Bronchial epithelial cell (primary cell): ENCODE measurements around the gene AKAP10. TPM values are rescaled to one million over a fixed set of nuclear protein-coding genes. Genes with fewer than 3 reads are reported as not detected.
A peak's percentile ranks its signal among the peaks of the same experiment; 100 is the strongest.

ENCODE experiments used
- DNase-seq: peaks from one replicate; pipeline ENCODE4 v3.0.0-alpha.2; 2010; ENCODE audit warnings: low read depth
- FAIRE-seq: peaks from 2 replicates; lab custom pipeline; 2011; peaks lifted over from hg19 to GRCh38; lab: Jason Lieb, UNC
- H3K27me3 ChIP-seq: 2 replicates; pipeline ENCODE4 v1.5.1; 2011; ENCODE audit warnings: low read length; ENCODE audit not compliant: control insufficient read depth, insufficient read depth
- H3K36me3 ChIP-seq: 2 replicates; pipeline ENCODE4 v1.5.1; 2011; ENCODE audit warnings: low read length; ENCODE audit not compliant: control insufficient read depth, insufficient read depth
- H3K4me3 ChIP-seq: 2 replicates; pipeline ENCODE4 v1.5.1; 2011; ENCODE audit warnings: mild to moderate bottlenecking, low read depth, low read length, control low read depth
- total RNA-seq: library from RNA; depleted of rRNA; stranded (reverse); fragments of >200 nt; gene quantifications from 2 replicates; pipeline ENCODE4 v1.2.1, GENCODE V29; 2014
- TF ChIP-seq, protein P1 (sequence below): IDR thresholded peaks from 2 replicates; pipeline ENCODE4 v1.5.1; 2011; ENCODE audit warnings: mild to moderate bottlenecking, moderate library complexity, low read length, control low read depth, inconsistent platforms; ENCODE audit not compliant: insufficient read depth, severe bottlenecking

The AKAP10 gene
- total RNA-seq, 1 donor from 2014 or later = 17.9 TPM

DNA sequence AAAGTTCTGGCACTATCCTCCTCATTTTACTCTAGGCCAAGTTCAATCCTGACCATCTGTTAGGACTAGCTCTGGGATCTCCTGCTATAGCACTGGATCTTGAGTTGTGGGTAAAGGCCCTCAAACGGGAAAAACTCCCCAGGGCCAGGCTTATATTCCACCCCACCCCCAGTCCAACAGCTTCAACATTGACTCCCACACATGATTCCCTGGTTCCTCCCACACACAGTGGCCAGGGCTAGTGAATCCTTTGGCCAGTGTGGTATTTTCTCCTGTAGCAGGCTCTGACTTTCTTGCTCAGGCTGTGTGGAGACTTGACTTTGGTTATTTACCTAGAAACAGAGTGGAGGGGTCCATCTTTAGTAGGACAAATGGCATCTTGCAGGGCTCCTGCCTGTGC, 10.3 kb upstream of the AKAP10 start:
- H3K36me3 ChIP-seq = no peaks in the 10 kb centered on the region
- DNase-seq = no peak

DNA sequence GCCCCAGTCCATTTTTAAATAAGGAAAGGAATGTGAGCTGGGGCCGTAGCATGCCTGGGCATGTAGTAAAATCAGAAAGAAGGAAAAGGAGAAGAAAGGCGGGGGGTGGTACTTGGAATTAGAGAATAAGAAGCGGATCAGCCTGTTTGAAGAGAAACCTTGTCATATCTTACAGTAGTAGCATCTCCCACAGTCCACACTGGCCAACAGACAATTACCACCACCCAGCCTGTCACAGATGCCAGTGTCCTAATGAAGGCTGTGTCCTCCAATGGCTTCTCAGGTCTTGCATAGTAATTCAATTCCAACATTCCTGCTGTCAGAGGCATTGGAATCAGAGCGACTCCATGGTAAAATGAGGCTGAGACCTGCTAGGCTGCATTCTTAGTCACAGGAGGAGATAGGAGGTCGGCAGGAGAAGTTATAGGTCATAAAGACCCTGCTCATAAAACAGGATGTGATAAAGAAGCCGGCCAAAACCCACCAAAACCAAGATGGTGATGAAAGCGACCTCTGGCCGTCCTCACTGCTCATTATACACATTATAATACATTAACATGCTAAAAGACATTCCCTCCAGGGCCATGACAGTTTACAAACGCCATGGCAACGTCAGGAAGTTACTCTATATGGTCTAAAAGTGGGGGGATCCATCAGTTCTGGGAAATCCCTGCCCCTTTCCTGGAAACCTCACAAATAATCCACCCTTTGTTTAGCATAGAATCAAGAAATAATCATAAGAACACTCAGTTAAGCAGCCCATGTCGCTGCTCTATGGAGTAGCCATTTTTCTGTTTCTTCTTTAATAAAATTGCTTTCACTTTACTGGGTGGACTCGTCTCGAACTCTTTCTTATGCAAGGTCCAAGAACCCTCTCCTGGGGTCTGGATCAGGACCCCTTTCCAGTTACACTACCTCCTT, 9.6 kb upstream of the AKAP10 start:
- peak; percentile 28 for FAIRE-seq

More for the DNA sequence above, 10.3 kb upstream of the AKAP10 start:
- TF ChIP-seq, protein P1, sequence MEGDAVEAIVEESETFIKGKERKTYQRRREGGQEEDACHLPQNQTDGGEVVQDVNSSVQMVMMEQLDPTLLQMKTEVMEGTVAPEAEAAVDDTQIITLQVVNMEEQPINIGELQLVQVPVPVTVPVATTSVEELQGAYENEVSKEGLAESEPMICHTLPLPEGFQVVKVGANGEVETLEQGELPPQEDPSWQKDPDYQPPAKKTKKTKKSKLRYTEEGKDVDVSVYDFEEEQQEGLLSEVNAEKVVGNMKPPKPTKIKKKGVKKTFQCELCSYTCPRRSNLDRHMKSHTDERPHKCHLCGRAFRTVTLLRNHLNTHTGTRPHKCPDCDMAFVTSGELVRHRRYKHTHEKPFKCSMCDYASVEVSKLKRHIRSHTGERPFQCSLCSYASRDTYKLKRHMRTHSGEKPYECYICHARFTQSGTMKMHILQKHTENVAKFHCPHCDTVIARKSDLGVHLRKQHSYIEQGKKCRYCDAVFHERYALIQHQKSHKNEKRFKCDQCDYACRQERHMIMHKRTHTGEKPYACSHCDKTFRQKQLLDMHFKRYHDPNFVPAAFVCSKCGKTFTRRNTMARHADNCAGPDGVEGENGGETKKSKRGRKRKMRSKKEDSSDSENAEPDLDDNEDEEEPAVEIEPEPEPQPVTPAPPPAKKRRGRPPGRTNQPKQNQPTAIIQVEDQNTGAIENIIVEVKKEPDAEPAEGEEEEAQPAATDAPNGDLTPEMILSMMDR = no peak
- no peaks in the 10 kb centered on the region for H3K27me3 ChIP-seq
- H3K4me3 ChIP-seq = no peak overlapping the region
- no peak for FAIRE-seq

DNA sequence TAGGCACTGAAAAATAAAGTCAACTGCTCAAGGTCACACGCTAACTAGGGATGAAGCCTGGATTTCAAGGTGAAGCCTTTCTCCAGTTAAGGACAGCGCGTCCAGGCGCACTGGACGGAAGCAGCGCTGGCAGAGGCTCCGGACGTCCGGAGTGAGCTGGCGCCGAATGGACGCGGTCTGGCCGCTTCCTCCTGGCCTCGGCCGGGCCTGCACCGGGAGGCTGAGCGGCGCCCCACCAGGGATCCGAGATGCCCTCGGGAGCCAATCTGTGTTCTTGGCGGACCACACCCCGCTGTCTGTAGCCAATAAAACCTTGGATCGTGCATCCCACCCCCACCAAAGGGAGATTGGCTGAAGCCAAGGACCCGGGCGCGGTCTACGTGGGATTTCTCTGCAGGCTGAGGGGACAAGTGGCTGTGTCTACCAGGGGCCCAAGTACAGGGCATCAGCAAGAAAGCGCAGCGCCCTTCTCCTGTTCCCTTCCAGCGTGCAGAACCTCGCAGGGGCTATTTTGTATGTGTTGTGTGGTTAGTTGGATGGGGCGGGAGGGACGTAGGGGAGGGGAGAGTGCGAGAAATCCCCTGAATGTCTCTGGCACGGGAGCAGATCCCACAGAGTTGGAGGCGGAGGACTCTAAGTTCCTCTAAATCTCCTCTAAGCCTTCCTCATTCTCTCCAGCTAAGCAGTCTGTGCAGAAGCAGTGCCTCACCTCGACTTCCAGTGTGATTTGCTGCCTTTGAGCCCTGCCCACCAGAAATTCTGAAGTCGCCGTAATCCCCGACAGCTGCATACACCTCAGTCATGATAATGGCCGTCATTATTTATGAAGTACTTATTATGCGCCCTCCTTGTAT, 2.5 kb upstream of the AKAP10 start:
- TF ChIP-seq, protein P1 = no peak
- Histone ChIP-seq H3K4me3 (no peak overlapping the region), H3K36me3 (peaks cover 2% of the 10 kb centered on the region), H3K27me3 (no peaks in the 10 kb centered on the region)
- FAIRE-seq (no peak), DNase-seq (no peak)

More for the DNA sequence above, 9.6 kb upstream of the AKAP10 start:
- H3K27me3 ChIP-seq = no peaks in the 10 kb centered on the region
- no peak overlapping the region for H3K4me3 ChIP-seq
- TF ChIP-seq, protein P1 = no peak
- H3K36me3 ChIP-seq = no peaks in the 10 kb centered on the region
- DNase-seq = peak; percentile 56

DNA sequence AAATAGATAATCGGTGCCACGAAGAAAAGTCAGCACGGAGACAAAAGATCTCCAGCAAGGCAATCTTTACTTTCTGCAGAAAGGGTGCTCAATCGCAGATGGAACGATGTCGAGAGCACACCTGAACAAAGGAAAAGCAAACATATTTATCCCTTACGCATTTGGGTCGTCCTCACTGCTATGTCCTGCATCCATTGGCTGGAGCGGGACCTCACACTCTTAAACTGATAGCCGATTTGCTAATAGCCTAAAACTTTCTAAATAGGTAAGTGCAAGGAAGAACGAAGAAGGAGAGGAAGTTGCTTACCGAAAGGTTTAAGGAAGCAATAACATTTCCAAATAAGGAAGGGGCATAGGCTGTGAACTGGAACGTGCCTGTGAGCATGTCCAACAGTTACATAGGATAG, 1.2 kb upstream of the AKAP10 start:
- H3K4me3 ChIP-seq = no peak overlapping the region
- FAIRE-seq (no peak), DNase-seq (no peak)
- no peaks in the 10 kb centered on the region for H3K27me3 ChIP-seq
- TF ChIP-seq, protein P1 = no peak
- H3K36me3 ChIP-seq = peaks cover 2% of the 10 kb centered on the region

DNA sequence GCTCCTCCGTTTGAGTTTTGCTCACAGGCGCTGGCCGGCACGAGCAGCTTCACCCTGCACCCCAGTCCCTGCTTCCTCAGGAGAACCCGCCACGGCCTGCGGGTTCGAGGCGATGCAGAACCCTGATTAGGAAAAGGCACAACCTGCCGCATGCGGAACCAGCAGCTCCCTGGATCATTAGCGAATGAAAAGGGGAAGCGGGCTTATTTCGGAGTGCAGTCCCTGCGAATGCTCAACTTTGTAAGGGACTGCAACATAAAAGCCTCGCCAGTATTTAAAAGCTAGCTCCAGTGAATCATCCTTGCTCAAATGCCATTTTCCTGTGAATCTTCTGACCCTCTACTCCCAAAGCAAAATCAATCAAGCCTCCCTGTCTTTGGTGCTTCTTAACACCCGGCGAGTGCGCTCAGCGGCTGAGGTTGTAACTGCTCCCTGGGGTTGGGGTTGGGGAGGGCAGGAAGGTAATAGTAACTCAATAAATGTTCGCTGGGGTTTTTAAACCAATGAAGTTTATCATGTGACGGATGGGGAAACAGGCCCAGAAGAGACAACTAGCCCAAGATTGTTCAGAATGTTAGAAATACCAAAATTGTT, 678 bp upstream of the AKAP10 start:
- FAIRE-seq (no peak), DNase-seq (peak; percentile 6)

More for the DNA sequence above, 678 bp upstream of the AKAP10 start:
- TF ChIP-seq, protein P1 = no peak
- Histone ChIP-seq H3K4me3 (peak overlapping the region; percentile 96), H3K27me3 (no peaks in the 10 kb centered on the region), H3K36me3 (peaks cover 2% of the 10 kb centered on the region)
